B cell (primary cell): ENCODE results near the gene FKBP2. TPM values are rescaled to one million over a fixed set of nuclear protein-coding genes. Genes with fewer than 3 reads are reported as not detected.

ENCODE experiments used
- ATAC-seq: fragments of 200-7000 bp; cut with Tn5 transposase; one replicate; pipeline ENCODE4 v1.10.0; 2021; ENCODE audit warnings: low read depth, mild to moderate bottlenecking, moderate number of reproducible peaks, moderate library complexity
- CTCF ChIA-PET: fragments of 350-600 bp; sonication (Branson Sonifier 250); formaldehyde crosslinking; loops from one replicate; lab custom pipeline; 2021; ENCODE audit warnings: antibody characterized with exemption, inconsistent platforms; lab: Charles Lee
- POLR2A ChIA-PET: fragments of 350-600 bp; sonication (Branson Sonifier 250); formaldehyde crosslinking; loops from one replicate; lab custom pipeline; 2021; ENCODE audit warnings: antibody characterized with exemption; lab: Charles Lee
- DNase-seq: peaks from one replicate; pipeline ENCODE4 v3.0.0; 2013
- H2AFZ ChIP-seq: 2 replicates; pipeline ENCODE4 v1.6.1; 2012; ENCODE audit warnings: mild to moderate bottlenecking, low read depth, low read length; ENCODE audit not compliant: insufficient read depth, poor library complexity, severe bottlenecking
- H3K27ac ChIP-seq, 2 donors: 1 replicate in 1 of 2; 2 replicates in 1 of 2; pipeline ENCODE4 v1.5.1; 2012 to 2013; ENCODE audit warnings: low read length in 2 of 2, mild to moderate bottlenecking in 2 of 2, moderate library complexity in 1 of 2
- H3K27me3 ChIP-seq, 4 experiments: fragments of 200-600 bp in 1 of 4; sonication (generic) in 1 of 4; replicated peaks in 1 of 4; 1 replicate in 2 of 4; 2 replicates in 2 of 4; pipeline versions ENCODE4 v1.6.1 to v1.7.0; 2013 to 2016; ENCODE audit warnings: low read length in 3 of 4, mild to moderate bottlenecking in 2 of 4, mixed read lengths in 1 of 4, moderate library complexity in 1 of 4; ENCODE audit not compliant: insufficient read depth in 4 of 4, control insufficient read depth in 3 of 4; ENCODE audit errors: control extremely low read depth in 1 of 4
- H3K36me3 ChIP-seq, 2 experiments: replicated peaks in 1 of 2; 1 replicate in 1 of 2; 2 replicates in 1 of 2; pipeline versions ENCODE4 v1.6.1 to v1.7.1; 2013; ENCODE audit warnings: low read length in 1 of 2; ENCODE audit not compliant: insufficient read depth in 2 of 2, control insufficient read depth in 1 of 2; ENCODE audit errors: control extremely low read depth in 1 of 2, extremely low read depth in 1 of 2
- H3K4me1 ChIP-seq, 2 donors: fragments of 200-600 bp in 1 of 2; sonication (generic) in 1 of 2; 1 replicate in 1 of 2; 2 replicates in 1 of 2; pipeline versions ENCODE4 v1.5.1 to v1.6.1; 2013 to 2017; ENCODE audit warnings: low read length in 2 of 2; ENCODE audit not compliant: control insufficient read depth in 2 of 2, insufficient read depth in 2 of 2
- H3K4me2 ChIP-seq: replicated peaks from 2 replicates; pipeline ENCODE3; 2012; ENCODE audit warnings: mild to moderate bottlenecking, low read depth, low read length; ENCODE audit not compliant: poor library complexity, severe bottlenecking
- H3K4me3 ChIP-seq, 5 experiments: fragments of 200-600 bp in 1 of 5; sonication (generic) in 1 of 5; 1 replicate in 3 of 5; 2 replicates in 2 of 5; pipeline versions ENCODE4 v1.5.1 to v1.7.0; 2011 to 2016; ENCODE audit warnings: low read length in 4 of 5, mild to moderate bottlenecking in 4 of 5, low read depth in 2 of 5, control low read depth in 1 of 5, moderate library complexity in 1 of 5; ENCODE audit not compliant: insufficient read depth in 1 of 5; ENCODE audit errors: control extremely low read depth in 1 of 5, extremely low read depth in 1 of 5
- H3K79me2 ChIP-seq: fragments of 200-600 bp; sonication (generic); one replicate; pipeline ENCODE4 v1.6.0; 2016; ENCODE audit warnings: low read length; ENCODE audit not compliant: control insufficient read depth, insufficient read depth
- H3K9ac ChIP-seq: fragments of 200-600 bp; sonication (generic); 2 replicates; pipeline ENCODE4 v1.6.1; 2017; ENCODE audit warnings: mild to moderate bottlenecking, low read length, moderate library complexity
- H3K9me3 ChIP-seq, 3 donors: one replicate each; pipeline versions ENCODE4 v1.6.1 to v1.7.1; 2013; ENCODE audit warnings: low read length in 2 of 3; ENCODE audit not compliant: control insufficient read depth in 2 of 3, insufficient read depth in 1 of 3; ENCODE audit errors: control extremely low read depth in 1 of 3
- H4K20me1 ChIP-seq: 2 replicates; pipeline ENCODE4 v1.6.0; 2012; ENCODE audit warnings: mild to moderate bottlenecking, low read length; ENCODE audit not compliant: insufficient read depth, control insufficient read depth, poor library complexity, severe bottlenecking
- H3K27ac Mint-ChIP-seq: one replicate; pipeline ENCODE4 v1.8.0; 2021; ENCODE audit warnings: mixed read lengths
- H3K27me3 Mint-ChIP-seq: one replicate; pipeline ENCODE4 v1.8.0; 2021; ENCODE audit warnings: mixed read lengths
- H3K4me1 Mint-ChIP-seq: one replicate; pipeline ENCODE4 v1.8.0; 2021; ENCODE audit warnings: mixed read lengths
- H3K4me3 Mint-ChIP-seq: one replicate; pipeline ENCODE4 v1.8.0; 2021; ENCODE audit warnings: mixed read lengths
- H3K9me3 Mint-ChIP-seq: one replicate; pipeline ENCODE4 v1.8.0; 2022; ENCODE audit warnings: mixed read lengths; ENCODE audit not compliant: insufficient read depth
- CTCF ChIP-seq: fragments of 200-600 bp; IDR thresholded peaks from one replicate; pipeline ENCODE4 v1.8.0; 2022; ENCODE audit warnings: antibody characterized with exemption, mild to moderate bottlenecking
- EZH2 ChIP-seq: IDR thresholded peaks from 2 replicates; pipeline ENCODE4 v1.6.1; 2012; ENCODE audit warnings: borderline replicate concordance, low read depth, mild to moderate bottlenecking, moderate library complexity, low read length; ENCODE audit not compliant: insufficient read depth, poor library complexity, severe bottlenecking
- WGBS: methylation state at CpG from one replicate; pipeline ENCODE4 v1.1.5; 2013; ENCODE audit warnings: missing lambda C conversion rate; ENCODE audit not compliant: insufficient coverage; 5-methylcytosine and 5-hydroxymethylcytosine counted together
- intact Hi-C: fragments of 100-400 bp; cut with micrococcal nuclease; formaldehyde crosslinking; loops from one replicate; pipeline ENCODE4 v1.10.0; 2022
- polyA plus RNA-seq: library from polyadenylated mRNA; depleted of rRNA; stranded (reverse); fragments of >200 nt; gene quantifications from 2 replicates; pipeline ENCODE4 v1.2.3, GENCODE V29; 2012
- total RNA-seq, 2 donors: library from RNA; stranded (reverse); fragments of 120-200 nt in 1 of 2; gene quantifications; 1 replicate in 1 of 2; 2 replicates in 1 of 2; pipeline versions ENCODE4 v1.2.3 to v1.2.4, GENCODE V29; 2013 to 2022

The FKBP2 gene
- total and polyA plus RNA-seq, 2 donors (not counting 1 experiment from before 2014, with no cell fraction given) = 23.7 to 38.2 TPM

GRCh38 chr11:64247729-64248531, 7.0 kb downstream of the FKBP2 start:
- Histone ChIP-seq H2AFZ (peak overlapping the region; percentile 83), H3K4me2 (peak overlapping the region; percentile 99), H4K20me1 (no peaks in the 10 kb centered on the region), H3K4me3 (peak overlapping the region in 4 of 5 experiments; percentile 78 to 99 (median 90)), H3K4me1 (peaks cover 27 to 54% of the 10 kb centered on the region in 2 donors), H3K9me3 (no peaks in the 10 kb centered on the region), H3K36me3 (peaks cover 0 to 8% of the 10 kb centered on the region in 2 experiments), H3K27me3 (no peaks in the 10 kb centered on the region), H3K79me2 (peaks cover 4% of the 10 kb centered on the region), H3K27ac (no peak overlapping the region), H3K9ac (peak overlapping the region; percentile 80)
- no peak for ATAC-seq
- 54% methylated on average over 23 of the region's 31 CpGs for WGBS
- peak overlapping the region; percentile 70 for H3K27ac Mint-ChIP-seq
- H3K9me3 Mint-ChIP-seq = no peaks in the 10 kb centered on the region
- ChIA-PET CTCF (interaction anchor here (2.4 to 10.4 kb wide), 3 partner anchors 21 to 53 kb away, joined by 7 to 141 read pairs (median 51); partner anchors contain the start of gene FERMT3), POLR2A (interaction anchor here (2.0 to 4.0 kb wide), 3 partner anchors 22 to 43 kb away, joined by 7 to 37 read pairs (median 11); partner anchors contain the start of genes BAD and FERMT3)
- peak overlapping the region; percentile 89 for H3K4me3 Mint-ChIP-seq
- intact Hi-C loops = loop anchor here (1.0 kb wide), 1 partner anchor 21 kb away; no protein-coding TSS in a partner anchor
- H3K27me3 Mint-ChIP-seq = no peaks in the 10 kb centered on the region
- H3K4me1 Mint-ChIP-seq = peaks cover 38% of the 10 kb centered on the region
- DNase-seq = no peak
- TF ChIP-seq EZH2 (no peak), CTCF (no peak)

GRCh38 chr11:64248578-64248977, 7.7 kb downstream of the FKBP2 start:
- CTCF ChIA-PET = interaction anchor here (1.2 to 10.4 kb wide), 5 partner anchors 11 to 53 kb away, joined by 3 to 141 read pairs (median 7); partner anchors contain the start of gene FERMT3
- Histone ChIP-seq H3K4me2 (no peak overlapping the region), H3K36me3 (peaks cover 0 to 4% of the 10 kb centered on the region in 2 experiments), H3K4me3 (no peak overlapping the region), H3K9me3 (no peaks in the 10 kb centered on the region), H3K27me3 (no peaks in the 10 kb centered on the region), H3K9ac (no peak overlapping the region), H3K4me1 (peaks cover 27 to 51% of the 10 kb centered on the region in 2 donors), H4K20me1 (no peaks in the 10 kb centered on the region), H3K79me2 (peaks cover 4% of the 10 kb centered on the region), H3K27ac (no peak overlapping the region), H2AFZ (no peak overlapping the region)
- POLR2A ChIA-PET = no interaction called here
- Mint-ChIP-seq H3K4me3 (peak overlapping the region; percentile 79), H3K27me3 (no peaks in the 10 kb centered on the region), H3K4me1 (peaks cover 36% of the 10 kb centered on the region), H3K9me3 (no peaks in the 10 kb centered on the region), H3K27ac (peak overlapping the region; percentile 32)
- 100% methylated on average over 2 of the region's 7 CpGs for WGBS
- ATAC-seq = no peak
- DNase-seq = no peak
- no peak for TF ChIP-seq EZH2
- TF ChIP-seq CTCF = no peak
- intact Hi-C loops = no loop called here
